A673 (cell line): ENCODE data around the gene ESRRB. TPM values are rescaled to one million over a fixed set of nuclear protein-coding genes. Genes with fewer than 3 reads are reported as not detected.

ENCODE experiments used
- BruUV-seq: library from RNA; stranded (reverse); fragments of 400-500 nt; replicated peaks from 2 replicates; lab custom pipeline; 2021; lab: Mats Ljungman, UMichigan
- CTCF ChIA-PET: fragments of 300-600 bp; sonication (Branson Sonifier 250); formaldehyde crosslinking; loops from one replicate; lab custom pipeline; 2022; ENCODE audit warnings: antibody characterized with exemption; lab: Charles Lee
- POLR2A ChIA-PET: fragments of 300-600 bp; sonication (Branson Sonifier 250); formaldehyde crosslinking; loops from one replicate; lab custom pipeline; 2022; ENCODE audit warnings: antibody characterized with exemption; ENCODE audit not compliant: low non-redundant PET; lab: Charles Lee
- DNase-seq: peaks from one replicate; pipeline ENCODE4 v3.0.0-alpha.2; 2015; ENCODE audit warnings: low spot score
- H3K27ac ChIP-seq: fragments of 200-600 bp; sonication (generic); 2 replicates; pipeline ENCODE4 v1.5.1; 2016; ENCODE audit warnings: mixed run types, low read depth, mild to moderate bottlenecking, mixed read lengths, antibody characterized with exemption, low read length; ENCODE audit not compliant: poor library complexity, severe bottlenecking
- H3K27me3 ChIP-seq: fragments of 200-600 bp; sonication (generic); replicated peaks from 2 replicates; pipeline ENCODE4 v1.6.1; 2017; ENCODE audit warnings: mixed run types, low read depth, mild to moderate bottlenecking, mixed read lengths, antibody characterized with exemption, low read length; ENCODE audit not compliant: insufficient read depth, poor library complexity
- H3K36me3 ChIP-seq: fragments of 200-600 bp; sonication (generic); 2 replicates; pipeline ENCODE4 v1.6.1; 2016; ENCODE audit warnings: mixed run types, mild to moderate bottlenecking, mixed read lengths, antibody characterized with exemption, low read length; ENCODE audit not compliant: insufficient read depth, poor library complexity, severe bottlenecking
- H3K4me1 ChIP-seq: fragments of 200-600 bp; sonication (generic); 2 replicates; pipeline ENCODE4 v1.6.1; 2017; ENCODE audit warnings: mixed run types, mild to moderate bottlenecking, mixed read lengths, antibody characterized with exemption, low read length; ENCODE audit not compliant: insufficient read depth, poor library complexity, severe bottlenecking
- H3K4me3 ChIP-seq: fragments of 200-600 bp; sonication (generic); 2 replicates; pipeline ENCODE4 v1.5.1; 2016; ENCODE audit warnings: low read depth, mixed run types, mild to moderate bottlenecking, mixed read lengths, low read length; ENCODE audit not compliant: poor library complexity, severe bottlenecking
- H3K9me3 ChIP-seq: fragments of 200-600 bp; sonication (generic); 2 replicates; pipeline ENCODE4 v1.6.1; 2016; ENCODE audit warnings: mixed run types, low read depth, mild to moderate bottlenecking, mixed read lengths, antibody characterized with exemption, low read length; ENCODE audit not compliant: poor library complexity, severe bottlenecking
- EZH2 ChIP-seq: fragments of 200-600 bp; sonication (generic); IDR thresholded peaks from 2 replicates; pipeline ENCODE4 v1.6.1; 2017; ENCODE audit warnings: borderline replicate concordance, low read depth, mild to moderate bottlenecking, mixed read lengths, antibody characterized with exemption, low read length; ENCODE audit not compliant: poor library complexity, severe bottlenecking
- intact Hi-C: fragments of 100-400 bp; cut with micrococcal nuclease; formaldehyde crosslinking; loops from one replicate; pipeline ENCODE4 v1.10.0; 2022; ENCODE audit not compliant: unreplicated experiment
- total RNA-seq: library from RNA; stranded (reverse); gene quantifications from 2 replicates; pipeline ENCODE4 v1.2.3, GENCODE V29; 2021
- TF ChIP-seq, protein P1 (sequence below): fragments of 300-800, 200-600 bp; sonication (generic); conservative IDR thresholded peaks from 2 replicates; pipeline ENCODE4 v1.5.1; 2017; ENCODE audit warnings: low read depth, mild to moderate bottlenecking, antibody characterized with exemption, low read length, moderate library complexity, mixed read lengths

The ESRRB gene
- total RNA-seq, 1 experiment from 2014 or later = 0.47 TPM

DNA sequence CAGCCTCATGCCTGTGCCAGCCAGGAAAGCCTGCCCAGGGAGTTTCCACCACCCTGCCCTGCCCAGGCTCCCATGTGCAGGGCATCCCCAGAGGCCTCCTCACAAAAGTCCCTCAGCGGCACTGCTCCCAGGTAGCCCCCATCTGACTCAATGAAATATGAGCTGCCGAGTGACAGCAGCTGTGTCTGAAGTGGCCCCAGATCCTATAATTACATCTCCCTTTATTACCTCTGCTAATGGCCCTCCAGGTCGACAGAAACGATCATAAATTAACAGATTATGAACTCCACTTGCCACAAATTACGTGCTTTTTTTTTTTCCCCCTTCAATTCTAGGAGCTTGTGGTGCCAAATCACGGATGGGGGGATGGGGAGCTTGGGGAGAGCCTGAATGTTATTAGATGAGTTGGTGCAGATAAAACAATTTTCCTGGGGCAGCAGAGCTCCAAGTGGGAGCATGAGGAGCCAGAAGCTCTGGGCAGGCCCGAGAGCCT is 110.4 kb downstream of the ESRRB start:
- H3K4me3 ChIP-seq = no peak overlapping the region
- intact Hi-C loops = no loop called here
- no peaks in the 10 kb centered on the region for H3K36me3 ChIP-seq
- H3K9me3 ChIP-seq = no peaks in the 10 kb centered on the region
- peaks cover 23% of the 10 kb centered on the region for H3K4me1 ChIP-seq
- TF ChIP-seq, protein P1, sequence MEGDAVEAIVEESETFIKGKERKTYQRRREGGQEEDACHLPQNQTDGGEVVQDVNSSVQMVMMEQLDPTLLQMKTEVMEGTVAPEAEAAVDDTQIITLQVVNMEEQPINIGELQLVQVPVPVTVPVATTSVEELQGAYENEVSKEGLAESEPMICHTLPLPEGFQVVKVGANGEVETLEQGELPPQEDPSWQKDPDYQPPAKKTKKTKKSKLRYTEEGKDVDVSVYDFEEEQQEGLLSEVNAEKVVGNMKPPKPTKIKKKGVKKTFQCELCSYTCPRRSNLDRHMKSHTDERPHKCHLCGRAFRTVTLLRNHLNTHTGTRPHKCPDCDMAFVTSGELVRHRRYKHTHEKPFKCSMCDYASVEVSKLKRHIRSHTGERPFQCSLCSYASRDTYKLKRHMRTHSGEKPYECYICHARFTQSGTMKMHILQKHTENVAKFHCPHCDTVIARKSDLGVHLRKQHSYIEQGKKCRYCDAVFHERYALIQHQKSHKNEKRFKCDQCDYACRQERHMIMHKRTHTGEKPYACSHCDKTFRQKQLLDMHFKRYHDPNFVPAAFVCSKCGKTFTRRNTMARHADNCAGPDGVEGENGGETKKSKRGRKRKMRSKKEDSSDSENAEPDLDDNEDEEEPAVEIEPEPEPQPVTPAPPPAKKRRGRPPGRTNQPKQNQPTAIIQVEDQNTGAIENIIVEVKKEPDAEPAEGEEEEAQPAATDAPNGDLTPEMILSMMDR = no peak
- no peak for TF ChIP-seq EZH2
- peak overlapping the region; percentile 53 for H3K27ac ChIP-seq
- BruUV-seq = no TSS peak
- ChIA-PET POLR2A (interaction anchor here (0.6 to 0.7 kb wide), 3 partner anchors 27 to 58 kb away, joined by 3 read pairs; no protein-coding TSS in a partner anchor), CTCF (interaction anchor here (0.6 kb wide), 1 partner anchor 9 kb away, joined by 3 read pairs; no protein-coding TSS in a partner anchor)
- peak; percentile 73 for DNase-seq
- no peaks in the 10 kb centered on the region for H3K27me3 ChIP-seq

DNA sequence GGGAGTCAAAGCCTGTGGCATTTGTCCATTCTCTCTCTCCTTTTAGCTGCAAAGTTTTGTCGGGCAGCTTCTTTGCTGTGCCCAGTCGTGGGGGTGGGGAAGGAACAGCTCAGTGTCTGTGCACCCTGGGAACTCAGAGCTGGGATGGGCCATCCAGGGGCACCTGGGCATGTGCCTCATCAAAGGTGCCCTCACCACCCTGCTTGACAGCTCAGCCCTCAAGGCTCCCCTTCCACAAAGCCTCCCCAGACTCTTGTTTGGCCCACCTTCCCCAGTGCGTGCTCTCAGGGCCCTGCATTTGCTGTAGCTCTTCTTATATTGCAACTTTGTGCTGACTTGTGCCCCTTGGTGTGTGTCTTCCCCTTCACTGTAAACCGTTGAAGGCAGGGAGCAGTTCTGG is 112.6 kb downstream of the ESRRB start:
- DNase-seq = no peak
- intact Hi-C loops = no loop called here
- Histone ChIP-seq H3K27ac (no peak overlapping the region), H3K36me3 (no peaks in the 10 kb centered on the region), H3K4me1 (peaks cover 23% of the 10 kb centered on the region), H3K4me3 (no peak overlapping the region), H3K9me3 (no peaks in the 10 kb centered on the region), H3K27me3 (no peaks in the 10 kb centered on the region)
- ChIA-PET CTCF (interaction anchor here (0.5 kb wide), 1 partner anchor 44 kb away, joined by 5 read pairs; no protein-coding TSS in a partner anchor), POLR2A (interaction anchor here (0.6 kb wide), 1 partner anchor 11 kb away, joined by 3 read pairs; no protein-coding TSS in a partner anchor)
- BruUV-seq = no TSS peak
- TF ChIP-seq, protein P1 = no peak
- TF ChIP-seq EZH2 = no peak

DNA sequence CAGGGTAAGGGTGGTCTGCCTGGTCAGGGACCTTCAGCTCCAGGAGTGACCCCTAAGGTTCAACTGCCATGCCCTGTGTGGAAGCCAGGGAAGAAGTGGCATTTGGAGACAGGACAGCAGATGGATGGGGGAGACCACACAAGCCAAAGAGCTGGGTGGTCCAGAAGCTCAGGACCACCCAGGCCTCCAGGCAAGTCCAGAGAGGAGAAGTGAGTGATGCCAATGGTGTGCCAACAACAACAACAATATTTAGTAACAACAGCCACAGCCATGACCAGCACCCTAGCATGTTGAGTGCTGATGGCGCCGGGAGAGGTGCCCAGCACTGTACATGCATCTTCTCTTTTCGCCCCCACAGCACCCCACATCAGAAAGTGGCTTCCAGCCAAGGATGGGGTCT is 113.7 kb downstream of the ESRRB start:
- ChIA-PET POLR2A (no interaction called here), CTCF (no interaction called here)
- BruUV-seq = no TSS peak
- intact Hi-C loops = no loop called here
- no peak for DNase-seq
- peaks cover 23% of the 10 kb centered on the region for H3K4me1 ChIP-seq
- no peaks in the 10 kb centered on the region for H3K9me3 ChIP-seq
- TF ChIP-seq EZH2 = no peak
- TF ChIP-seq, protein P1 = no peak
- H3K4me3 ChIP-seq = no peak overlapping the region
- H3K36me3 ChIP-seq = no peaks in the 10 kb centered on the region
- no peaks in the 10 kb centered on the region for H3K27me3 ChIP-seq
- H3K27ac ChIP-seq = no peak overlapping the region
